Amygdala (tissue), 56 donors: Measurements from ENCODE around the gene ANGPTL1.
"Not testable (repeated sequence)": the region's sequence is repeated elsewhere in the genome, so short reads cannot be mapped to it uniquely, and the experiment has no call there.

Experiments
- DNase-seq, 56 donors: peaks; one replicate each; lab custom pipeline; 2025; lab: John Stamatoyannopoulos, UW

ANGPTL1 gene

DNA sequence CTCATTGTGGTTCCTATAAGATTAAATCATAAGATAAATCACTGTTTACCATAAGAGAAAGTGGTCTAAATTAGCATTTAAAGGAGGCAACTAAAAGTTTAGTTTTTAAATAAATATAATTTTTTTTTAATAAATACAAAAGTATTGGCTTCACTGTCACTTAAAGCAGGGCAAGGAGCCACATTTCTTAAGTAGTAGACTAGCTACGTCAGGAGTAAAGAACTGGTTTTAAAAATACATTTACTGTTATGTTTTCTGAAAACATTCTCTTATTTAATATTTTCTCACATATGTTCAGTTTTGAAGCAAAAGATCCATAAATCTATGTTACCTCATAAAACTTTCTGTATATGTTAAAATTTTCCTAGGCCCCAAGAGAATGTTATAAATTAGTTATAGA lies 2.2 kb downstream of the ANGPTL1 start:
- DNase-seq: no peak

DNA sequence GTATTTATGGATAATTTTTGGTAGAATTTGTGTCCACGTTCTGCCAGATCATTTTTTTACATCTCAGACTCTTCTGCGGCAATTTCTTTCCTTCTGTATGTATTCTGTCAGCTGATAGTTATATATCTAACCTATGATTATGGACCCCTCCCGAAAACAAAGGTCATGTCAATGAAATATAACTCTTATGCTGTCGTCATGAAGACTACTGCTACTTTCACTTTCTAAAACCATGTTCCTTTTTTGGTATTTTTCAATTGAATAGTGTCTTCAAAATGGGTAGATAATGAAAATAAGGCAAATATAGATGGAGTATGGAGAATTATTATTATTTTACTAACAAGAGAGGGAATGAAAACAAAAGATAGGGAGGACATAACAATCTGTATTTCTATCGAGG lies 3.2 kb downstream of the ANGPTL1 start:
- DNase-seq: no peak

DNA sequence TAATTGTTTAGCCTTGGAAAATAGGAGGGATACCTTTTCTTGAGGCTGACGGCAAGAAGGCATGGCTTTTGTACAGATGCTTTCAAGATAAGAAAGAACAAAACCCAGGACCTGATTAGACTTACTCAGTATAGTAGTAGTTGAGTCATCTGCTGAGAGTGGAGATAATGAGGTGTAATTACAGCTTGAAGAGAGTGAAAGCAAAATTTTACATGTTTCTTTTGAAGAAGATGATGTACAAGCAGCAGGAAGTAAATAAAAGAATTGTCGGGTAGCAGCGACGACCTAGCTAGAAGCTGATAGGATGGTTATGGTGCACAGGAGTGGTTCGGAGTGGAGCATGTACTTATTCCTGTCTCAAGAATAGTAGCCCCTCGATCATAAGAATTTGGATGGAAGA lies 6.6 kb downstream of the ANGPTL1 start:
- no peak for DNase-seq

DNA sequence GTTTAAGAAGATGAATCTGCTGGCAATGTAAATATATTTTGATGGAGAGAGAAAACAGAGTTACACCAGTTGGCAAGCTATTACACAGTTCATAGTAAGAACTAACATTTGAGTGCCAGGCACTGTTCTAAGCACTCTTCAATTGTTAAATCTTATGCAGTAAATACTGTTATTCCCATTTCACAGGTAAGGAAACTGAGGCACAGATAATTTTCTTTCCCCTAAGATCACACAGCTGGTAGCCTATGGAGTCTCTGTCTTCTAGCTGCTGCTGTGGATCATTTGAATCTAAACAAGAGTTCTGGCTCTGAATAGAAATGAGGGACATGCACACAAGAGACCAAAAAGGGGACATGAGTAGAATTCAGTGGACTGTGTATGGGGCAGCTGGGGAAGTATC lies 8.0 kb downstream of the ANGPTL1 start:
- DNase-seq: no peak

DNA sequence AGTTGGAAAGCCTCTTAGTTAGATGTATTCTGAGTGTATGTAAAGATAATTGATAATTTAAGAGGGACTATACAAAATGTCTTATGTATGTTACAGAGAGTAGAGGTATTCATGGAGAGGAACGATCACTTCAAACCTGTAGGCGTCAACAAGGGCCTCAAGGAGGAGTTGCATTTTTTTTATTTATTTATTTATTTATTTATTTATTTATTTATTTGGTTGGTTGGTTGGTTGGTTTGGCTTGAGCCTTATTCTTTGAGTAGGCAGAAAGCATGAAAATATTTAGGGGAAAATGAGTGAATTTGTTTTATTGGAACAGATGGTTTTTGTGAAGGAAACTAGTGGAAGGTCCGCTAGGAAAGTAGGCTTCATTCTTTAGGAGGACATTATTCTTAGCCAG lies 8.5 kb downstream of the ANGPTL1 start:
- DNase-seq: no peak

DNA sequence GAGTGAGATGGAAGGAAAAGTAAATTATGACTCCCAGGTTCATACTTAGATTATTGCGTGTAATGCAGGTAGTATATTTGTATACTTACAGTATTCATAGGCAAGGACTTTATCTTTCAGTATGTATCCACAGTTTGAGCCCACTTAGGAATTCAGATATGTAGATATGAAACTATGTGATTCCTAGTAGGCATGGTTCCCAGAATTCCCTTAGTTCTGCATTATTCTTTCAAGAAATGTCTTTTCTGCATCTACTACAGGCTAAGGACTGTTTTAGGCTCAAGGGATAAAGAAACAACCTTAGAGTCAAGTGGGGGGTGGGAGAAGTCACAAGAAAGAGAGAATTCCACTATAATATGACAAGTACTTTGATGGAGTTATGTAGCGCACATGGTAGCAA lies 13.8 kb downstream of the ANGPTL1 start:
- DNase-seq: no peak

DNA sequence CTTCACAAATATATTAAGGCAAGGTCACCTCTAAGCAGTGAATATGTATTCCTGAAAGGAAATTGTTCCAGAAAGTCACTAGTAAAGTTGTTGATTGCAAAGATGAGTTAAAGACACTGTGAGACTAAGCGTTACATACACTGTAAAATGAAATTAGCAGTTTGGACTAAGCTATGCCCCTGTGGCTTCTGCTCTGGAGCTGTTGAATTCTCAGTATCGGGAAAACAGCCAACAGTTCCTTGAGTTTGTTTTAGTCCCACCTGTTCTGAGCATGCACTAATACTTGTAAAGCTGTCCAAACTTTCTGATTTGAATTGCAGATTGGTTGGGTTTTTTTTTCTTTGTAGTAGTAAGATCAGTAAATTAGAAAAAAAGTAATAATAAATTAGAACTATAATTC lies 21.0 kb downstream of the ANGPTL1 start:
- DNase-seq: no peak

DNA sequence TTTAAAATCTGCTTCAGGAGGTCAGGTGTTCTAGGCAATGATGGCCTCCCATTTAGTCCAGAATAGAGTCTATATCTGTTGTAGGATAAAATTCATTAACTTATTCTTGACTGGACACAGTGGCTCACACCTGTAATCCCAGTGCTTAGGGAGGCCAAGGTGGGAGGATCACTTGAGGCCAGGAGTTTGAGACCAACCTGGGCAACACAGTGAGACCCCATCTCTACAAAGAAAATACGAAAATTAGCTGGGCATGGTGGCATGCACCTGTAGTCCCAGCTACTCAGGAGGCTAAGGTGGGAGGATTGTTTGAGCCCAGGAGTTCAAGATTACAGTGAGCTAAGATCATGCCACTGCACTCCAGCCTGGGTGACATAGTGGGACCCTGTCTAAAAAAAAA lies 23.0 kb downstream of the ANGPTL1 start:
- not testable (repeated sequence) for DNase-seq

DNA sequence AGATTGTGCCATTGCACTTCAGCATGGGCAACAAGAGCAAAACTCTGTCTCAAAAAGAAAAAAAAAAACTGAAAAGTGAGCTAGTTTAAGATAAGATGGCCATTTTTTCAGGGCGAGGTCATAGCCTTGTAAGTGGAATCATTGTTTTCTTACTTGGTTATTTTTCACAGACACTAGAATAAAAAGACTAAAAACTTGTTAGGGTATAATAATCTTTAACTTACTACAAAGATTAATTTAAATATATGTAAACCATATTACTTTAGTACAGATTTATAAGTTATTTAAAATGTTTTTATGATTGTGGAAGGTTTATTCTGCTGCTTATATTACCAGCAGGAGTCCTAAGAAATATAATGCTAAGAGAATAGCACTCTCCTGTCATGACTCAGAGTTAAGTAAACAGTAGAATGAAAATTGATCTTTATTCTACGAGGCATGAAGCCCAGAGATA lies 23.5 kb downstream of the ANGPTL1 start:
- no peak for DNase-seq

DNA sequence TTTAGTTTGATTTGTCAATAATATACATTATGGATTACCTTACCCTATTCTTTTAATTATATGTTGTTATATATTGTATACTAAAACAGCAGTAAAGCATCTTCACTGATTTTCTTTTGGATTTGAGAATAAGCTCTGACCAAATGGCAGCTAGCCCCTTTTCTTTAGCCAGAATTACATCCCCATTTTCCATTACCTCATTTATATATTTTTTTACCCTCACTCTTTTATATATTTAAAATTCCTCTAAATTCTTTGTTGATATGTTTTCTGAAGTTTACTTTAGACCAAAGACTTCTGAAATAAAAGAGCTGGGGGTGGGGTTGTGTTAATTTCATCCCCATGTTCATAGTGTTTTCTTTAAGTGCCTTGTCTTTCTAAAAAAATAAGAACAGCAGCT lies 24.6 kb downstream of the ANGPTL1 start:
- no peak for DNase-seq

DNA sequence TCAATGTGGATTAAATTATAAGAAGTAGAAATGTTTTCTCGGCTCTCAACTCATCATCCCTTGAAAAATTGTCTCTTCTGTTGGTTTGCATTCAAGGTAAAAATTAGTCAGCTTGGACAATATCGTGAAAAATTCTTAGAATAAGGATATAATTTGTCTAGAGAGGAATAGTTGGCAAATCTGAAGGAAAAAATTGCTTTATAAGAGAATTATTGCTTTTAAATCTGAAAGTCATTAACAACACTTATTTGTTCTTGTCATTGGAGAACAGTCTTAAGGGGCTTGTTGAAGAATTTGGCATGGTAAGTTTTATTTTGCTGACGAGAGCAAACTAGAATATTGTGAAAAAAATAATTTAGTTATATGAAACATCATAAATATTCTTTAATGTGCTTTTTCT lies 26.4 kb downstream of the ANGPTL1 start:
- DNase-seq: no peak

DNA sequence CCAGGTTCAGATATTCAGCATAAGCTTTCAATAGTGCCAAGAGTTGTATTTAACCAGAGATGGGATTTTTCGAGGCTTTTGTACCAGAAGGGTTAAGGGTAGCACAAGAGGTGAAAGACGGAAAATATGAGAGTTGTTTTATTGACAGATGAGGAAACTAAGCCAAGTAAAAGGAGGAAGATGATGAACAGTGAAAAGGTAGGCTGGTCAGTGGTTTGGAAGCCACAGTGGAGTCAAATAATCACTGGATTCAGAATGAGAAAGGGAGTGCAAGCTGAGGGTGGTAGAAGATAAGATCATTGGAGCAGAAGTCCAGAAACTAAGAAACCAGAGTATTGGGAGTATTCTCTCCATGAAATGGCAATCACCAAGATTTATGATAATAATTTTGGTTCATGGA lies 45.7 kb downstream of the ANGPTL1 start:
- no peak for DNase-seq

DNA sequence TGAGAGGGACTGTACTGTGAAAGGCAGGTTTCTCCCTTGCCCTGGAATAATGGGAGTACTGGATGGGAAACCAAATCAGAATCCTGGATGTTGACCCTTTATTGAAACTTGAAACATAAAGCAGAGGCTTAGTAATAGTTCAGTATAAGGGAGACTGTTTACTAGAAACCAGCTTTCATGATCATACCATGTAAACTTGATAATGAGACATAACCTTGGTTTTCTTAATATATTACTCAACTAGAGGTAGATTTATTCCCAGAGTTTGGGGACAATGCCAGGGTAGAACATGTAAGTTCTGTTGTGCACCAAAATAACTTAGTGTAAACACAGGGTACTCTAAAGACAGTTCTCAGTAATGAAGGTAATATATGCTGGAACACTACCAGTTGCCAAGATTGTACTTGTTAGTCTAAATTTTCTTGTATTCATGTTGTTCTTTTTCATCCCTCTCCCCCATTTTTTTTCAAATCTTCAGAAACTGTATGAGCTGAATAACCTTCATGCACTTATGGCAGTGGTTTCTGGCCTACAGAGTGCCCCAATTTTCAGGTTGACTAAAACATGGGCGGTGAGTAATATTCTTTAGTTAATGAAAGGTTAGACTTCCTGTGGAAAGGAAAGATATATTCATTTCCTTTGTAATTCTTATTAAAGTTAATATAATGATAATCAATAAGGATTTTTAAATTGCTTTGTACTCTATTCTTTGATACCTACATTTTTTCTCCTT lies 49.6 kb downstream of the ANGPTL1 start:
- DNase-seq: no peak

DNA sequence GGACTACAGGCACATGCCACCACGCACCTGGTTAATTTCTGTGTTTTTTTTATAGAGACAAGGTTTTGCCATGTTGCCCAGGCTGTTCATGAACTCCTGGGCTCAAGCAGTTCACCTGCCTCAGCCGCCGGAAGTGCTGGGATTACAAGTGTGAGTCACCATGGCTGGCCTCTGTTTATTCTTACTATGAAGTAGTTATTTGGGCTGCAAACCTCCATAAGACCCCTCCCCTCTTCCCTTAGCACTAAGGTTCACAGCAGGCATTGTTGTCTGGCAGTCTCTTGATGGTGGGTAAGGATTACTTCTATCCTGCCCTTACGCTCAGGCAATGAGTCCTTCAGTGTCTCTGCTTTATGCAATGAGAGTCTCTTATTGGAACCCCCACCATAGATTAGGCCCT lies 51.8 kb downstream of the ANGPTL1 start:
- no peak for DNase-seq

DNA sequence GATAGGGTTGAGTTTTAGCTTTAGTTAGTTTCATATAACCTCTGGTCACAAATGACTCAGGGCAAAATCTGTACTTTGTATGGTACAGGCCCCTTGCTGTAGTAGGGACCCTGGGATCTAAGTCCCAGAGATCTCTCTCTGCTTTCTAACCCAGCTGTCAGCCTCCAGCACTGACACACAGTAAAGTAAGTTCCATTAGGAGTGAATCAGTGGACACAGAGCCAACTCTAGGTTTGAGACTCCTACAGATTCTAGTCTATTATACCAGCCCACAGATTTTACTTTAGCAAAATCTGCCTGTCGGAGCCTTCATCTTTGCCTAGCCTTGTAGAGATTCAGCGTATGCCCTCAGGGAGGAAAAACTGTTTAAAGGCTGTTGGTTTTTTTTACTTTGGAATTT lies 52.5 kb downstream of the ANGPTL1 start:
- no peak for DNase-seq

DNA sequence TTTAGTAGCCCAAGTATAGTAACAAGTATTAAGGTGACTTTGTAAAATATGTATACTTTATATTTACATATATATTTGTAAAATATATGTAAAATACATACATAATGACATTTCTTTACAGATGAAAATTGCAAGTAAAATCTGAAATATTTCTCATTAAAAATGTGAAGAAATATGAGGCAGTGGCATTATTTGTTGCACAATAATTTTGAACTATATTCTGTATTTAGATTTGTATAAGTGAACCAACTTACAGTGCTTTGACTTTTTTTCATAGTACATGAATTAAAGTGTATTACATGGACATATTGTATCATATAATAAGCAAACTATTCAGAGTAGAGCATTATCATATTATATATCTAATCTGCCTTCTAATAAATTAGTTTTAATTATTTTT lies 60.3 kb downstream of the ANGPTL1 start:
- DNase-seq: no peak

DNA sequence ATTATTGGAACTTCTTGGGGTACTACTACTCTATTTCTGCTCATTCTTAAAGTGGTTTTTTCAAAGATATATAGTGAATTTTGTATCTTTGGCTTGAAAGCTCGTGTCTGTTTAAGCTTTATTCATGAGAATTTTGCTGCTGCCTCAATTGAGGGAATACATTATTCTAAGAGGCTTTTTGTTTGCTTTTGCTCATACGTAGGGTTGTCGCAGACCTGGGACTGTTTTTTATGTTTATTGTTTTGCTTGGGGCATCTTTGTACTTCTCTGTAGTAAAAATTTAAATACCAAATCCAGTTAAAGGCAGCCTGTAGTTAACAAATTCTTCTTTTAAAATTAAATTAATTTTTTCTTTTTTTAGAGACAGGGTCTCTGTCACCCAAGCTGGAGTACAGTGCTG lies 62.3 kb downstream of the ANGPTL1 start:
- DNase-seq: no peak

DNA sequence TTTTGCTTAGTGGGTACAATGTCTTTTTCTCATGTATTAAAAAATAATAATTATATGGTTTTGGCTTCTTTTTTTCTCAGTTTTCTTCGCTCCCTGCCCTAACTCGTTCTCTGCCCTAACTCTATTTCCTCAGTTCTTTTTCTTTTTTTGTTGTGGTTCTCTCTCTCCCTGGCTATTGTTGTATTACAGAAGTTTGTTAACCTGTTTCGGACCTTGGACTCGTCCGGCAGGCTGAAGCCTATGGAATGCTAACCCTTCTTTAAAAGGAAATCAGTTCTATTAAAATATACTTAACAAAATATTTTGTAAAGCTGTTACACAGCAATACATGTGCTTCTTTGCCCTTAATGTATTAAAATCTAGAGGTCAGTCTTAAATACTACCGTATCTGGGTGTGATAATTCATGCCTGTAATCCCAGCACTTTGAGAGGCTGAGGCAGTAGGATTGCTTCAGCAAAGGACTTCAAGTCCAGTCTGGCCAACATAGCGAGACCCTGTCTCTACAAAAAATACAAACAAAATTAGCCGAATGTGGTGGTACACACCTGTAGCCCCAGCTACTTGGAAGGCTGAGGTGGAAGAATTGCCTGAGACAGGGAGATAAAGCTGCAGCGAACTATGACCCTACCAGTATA lies 64.1 kb downstream of the ANGPTL1 start:
- DNase-seq: no peak

DNA sequence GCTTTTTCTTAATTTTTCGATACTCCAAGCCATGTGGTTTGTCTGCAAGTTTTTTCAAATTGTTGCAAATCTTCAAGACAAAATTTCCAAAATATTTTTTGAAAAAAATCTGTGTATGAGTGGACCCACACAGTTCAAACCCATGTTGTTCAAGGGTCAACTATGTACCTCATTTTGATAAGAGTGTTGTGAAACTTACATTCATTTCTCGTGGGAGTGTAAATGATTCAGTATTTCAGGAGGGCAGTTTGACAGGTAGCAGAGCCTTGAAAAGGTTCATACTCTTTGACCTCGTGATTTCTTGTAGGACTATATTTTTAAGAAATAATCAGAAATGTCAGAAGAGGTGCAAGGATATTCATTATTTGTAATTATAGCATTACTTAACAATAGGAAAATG lies 68.0 kb downstream of the ANGPTL1 start:
- DNase-seq: no peak
